Measurements from ENCODE around the gene ERAP2. TPM values are rescaled to one million over a fixed set of nuclear protein-coding genes. Genes with fewer than 3 reads are reported as not detected.

ERAP2 gene
- total RNA-seq, 1 experiment from 2014 or later: 4.2 TPM

- Histone ChIP-seq H3K4me1 (no peaks in the 10 kb centered on the region), H3K9me3 (replicated peaks) (0 out of 2 replicates have a peak, but pooled peaks cover 2% of the 10 kb centered on the region), H3K27me3 (no peaks in the 10 kb centered on the region), H3K4me3 (no peak overlapping the region), H3K36me3 (no peaks in the 10 kb centered on the region), H3K27ac (no peak overlapping the region)
- DNase-seq: no peak
These were observed 25.5 kb downstream of the ERAP2 start for GRCh38 chr5:96901841-96902240.

- H3K27me3 ChIP-seq: no peaks in the 10 kb centered on the region
- H3K4me3 ChIP-seq: no peak overlapping the region
- H3K4me1 ChIP-seq: no peaks in the 10 kb centered on the region
- H3K27ac ChIP-seq: no peak overlapping the region
- H3K36me3 ChIP-seq: no peaks in the 10 kb centered on the region
- H3K9me3 ChIP-seq (replicated peaks): 0 out of 2 replicates have a peak, but pooled peaks cover 2% of the 10 kb centered on the region
- DNase-seq: no peak
These were observed 26.6 kb downstream of the ERAP2 start for GRCh38 chr5:96902876-96903275.

GRCh38 chr5:96903300-96903699, 27.0 kb downstream of the ERAP2 start:
- 0 out of 2 replicates have a peak, but pooled peaks cover 2% of the 10 kb centered on the region for H3K9me3 ChIP-seq (replicated peaks)
- DNase-seq: no peak
- no peak overlapping the region for H3K4me3 ChIP-seq
- no peaks in the 10 kb centered on the region for H3K27me3 ChIP-seq
- H3K4me1 ChIP-seq: no peaks in the 10 kb centered on the region
- no peak overlapping the region for H3K27ac ChIP-seq
- H3K36me3 ChIP-seq: no peaks in the 10 kb centered on the region

GRCh38 chr5:96904054-96904931, 28.0 kb downstream of the ERAP2 start:
- no peaks in the 10 kb centered on the region for H3K27me3 ChIP-seq
- H3K4me1 ChIP-seq: no peaks in the 10 kb centered on the region
- H3K4me3 ChIP-seq: no peak overlapping the region
- DNase-seq: no peak
- 0 out of 2 replicates have a peak, but pooled peaks cover 2% of the 10 kb centered on the region for H3K9me3 ChIP-seq (replicated peaks)
- no peaks in the 10 kb centered on the region for H3K36me3 ChIP-seq
- no peak overlapping the region for H3K27ac ChIP-seq

- Histone ChIP-seq H3K9me3 (replicated peaks) (0 out of 2 replicates have a peak, but pooled peaks cover 2% of the 10 kb centered on the region), H3K4me1 (no peaks in the 10 kb centered on the region), H3K27ac (no peak overlapping the region), H3K27me3 (no peaks in the 10 kb centered on the region), H3K36me3 (no peaks in the 10 kb centered on the region), H3K4me3 (no peak overlapping the region)
- DNase-seq: no peak
These were observed 29.6 kb downstream of the ERAP2 start for GRCh38 chr5:96905864-96906263.

- H3K4me3 ChIP-seq: no peak overlapping the region
These were observed 32.7 kb downstream of the ERAP2 start for GRCh38 chr5:96909003-96909402.

GRCh38 chr5:96909435-96909834, 33.1 kb downstream of the ERAP2 start:
- no peaks in the 10 kb centered on the region for H3K27me3 ChIP-seq
- no peaks in the 10 kb centered on the region for H3K36me3 ChIP-seq
- no peaks in the 10 kb centered on the region for H3K9me3 ChIP-seq (replicated peaks)
- H3K27ac ChIP-seq: no peak overlapping the region
- no peaks in the 10 kb centered on the region for H3K4me1 ChIP-seq
- no peak overlapping the region for H3K4me3 ChIP-seq
- DNase-seq: no peak

More at GRCh38 chr5:96909003-96909402, 32.7 kb downstream of the ERAP2 start:
- no peak for DNase-seq
- H3K36me3 ChIP-seq: no peaks in the 10 kb centered on the region
- no peaks in the 10 kb centered on the region for H3K4me1 ChIP-seq
- no peak overlapping the region for H3K27ac ChIP-seq
- no peaks in the 10 kb centered on the region for H3K9me3 ChIP-seq (replicated peaks)
- H3K27me3 ChIP-seq: no peaks in the 10 kb centered on the region

- no peaks in the 10 kb centered on the region for H3K4me1 ChIP-seq
- DNase-seq: no peak
- no peaks in the 10 kb centered on the region for H3K9me3 ChIP-seq (replicated peaks)
- H3K27ac ChIP-seq: no peak overlapping the region
- H3K4me3 ChIP-seq: no peak overlapping the region
- no peaks in the 10 kb centered on the region for H3K36me3 ChIP-seq
- H3K27me3 ChIP-seq: no peaks in the 10 kb centered on the region
These were observed 34.8 kb downstream of the ERAP2 start for GRCh38 chr5:96911139-96911538.

GRCh38 chr5:96913233-96913632, 36.9 kb downstream of the ERAP2 start:
- no peak overlapping the region for H3K4me3 ChIP-seq
- H3K4me1 ChIP-seq: no peaks in the 10 kb centered on the region
- no peaks in the 10 kb centered on the region for H3K27me3 ChIP-seq
- H3K27ac ChIP-seq: no peak overlapping the region
- H3K9me3 ChIP-seq (replicated peaks): no peaks in the 10 kb centered on the region
- no peaks in the 10 kb centered on the region for H3K36me3 ChIP-seq
- no peak for DNase-seq

- Histone ChIP-seq H3K4me3 (no peak overlapping the region), H3K27me3 (no peaks in the 10 kb centered on the region), H3K9me3 (replicated peaks) (no peaks in the 10 kb centered on the region), H3K27ac (no peak overlapping the region), H3K36me3 (no peaks in the 10 kb centered on the region), H3K4me1 (no peaks in the 10 kb centered on the region)
- no peak for DNase-seq
These were observed 43.5 kb downstream of the ERAP2 start for GRCh38 chr5:96919754-96920197.

- H3K4me1 ChIP-seq: no peaks in the 10 kb centered on the region
- DNase-seq: no peak
- no peak overlapping the region for H3K27ac ChIP-seq
- H3K4me3 ChIP-seq: no peak overlapping the region
- H3K27me3 ChIP-seq: no peaks in the 10 kb centered on the region
- H3K36me3 ChIP-seq: no peaks in the 10 kb centered on the region
- H3K9me3 ChIP-seq (replicated peaks): no peaks in the 10 kb centered on the region
These were observed 44.5 kb downstream of the ERAP2 start for GRCh38 chr5:96920744-96921355.

GRCh38 chr5:96922499-96923244, 46.4 kb downstream of the ERAP2 start:
- no peaks in the 10 kb centered on the region for H3K27me3 ChIP-seq
- no peak overlapping the region for H3K4me3 ChIP-seq
- no peak for DNase-seq
- H3K27ac ChIP-seq: no peak overlapping the region
- H3K9me3 ChIP-seq (replicated peaks): no peaks in the 10 kb centered on the region
- H3K36me3 ChIP-seq: no peaks in the 10 kb centered on the region
- H3K4me1 ChIP-seq: no peaks in the 10 kb centered on the region

- no peak for DNase-seq
- Histone ChIP-seq H3K9me3 (replicated peaks) (no peaks in the 10 kb centered on the region), H3K4me3 (no peak overlapping the region), H3K27me3 (no peaks in the 10 kb centered on the region), H3K36me3 (no peaks in the 10 kb centered on the region), H3K27ac (no peak overlapping the region), H3K4me1 (no peaks in the 10 kb centered on the region)
These were observed 47.7 kb downstream of the ERAP2 start for GRCh38 chr5:96924016-96924443.

- no peak overlapping the region for H3K4me3 ChIP-seq
- no peak overlapping the region for H3K27ac ChIP-seq
- H3K9me3 ChIP-seq (replicated peaks): no peaks in the 10 kb centered on the region
- H3K36me3 ChIP-seq: no peaks in the 10 kb centered on the region
- no peak for DNase-seq
- H3K27me3 ChIP-seq: no peaks in the 10 kb centered on the region
- H3K4me1 ChIP-seq: no peaks in the 10 kb centered on the region
These were observed 50.0 kb downstream of the ERAP2 start for GRCh38 chr5:96926276-96926675.

- H3K9me3 ChIP-seq (replicated peaks): no peaks in the 10 kb centered on the region
- H3K4me1 ChIP-seq: no peaks in the 10 kb centered on the region
- no peaks in the 10 kb centered on the region for H3K36me3 ChIP-seq
- no peak for DNase-seq
- no peak overlapping the region for H3K27ac ChIP-seq
- no peaks in the 10 kb centered on the region for H3K27me3 ChIP-seq
- no peak overlapping the region for H3K4me3 ChIP-seq
These were observed 50.7 kb downstream of the ERAP2 start for GRCh38 chr5:96927008-96927407.
